Renal cortical epithelial cell (primary cell): Measurements from ENCODE around the gene KCNQ1. TPM values are rescaled to one million over a fixed set of nuclear protein-coding genes. Genes with fewer than 3 reads are reported as not detected.

Experiments used
- DNase-seq: peaks from one replicate; pipeline ENCODE4 v3.0.0-alpha.2; 2011; ENCODE audit warnings: low read depth
- total RNA-seq: library from RNA; depleted of rRNA; stranded (reverse); fragments of >200 nt; gene quantifications from 2 replicates; pipeline ENCODE4 v1.2.3, GENCODE V29; 2014

The KCNQ1 gene
- total RNA-seq, 1 donor from 2014 or later, result 1.1 TPM

- DNase-seq, result no peak
Measured at GRCh38 chr11:2747248-2748027, 302.6 kb downstream of the KCNQ1 start.

DNA sequence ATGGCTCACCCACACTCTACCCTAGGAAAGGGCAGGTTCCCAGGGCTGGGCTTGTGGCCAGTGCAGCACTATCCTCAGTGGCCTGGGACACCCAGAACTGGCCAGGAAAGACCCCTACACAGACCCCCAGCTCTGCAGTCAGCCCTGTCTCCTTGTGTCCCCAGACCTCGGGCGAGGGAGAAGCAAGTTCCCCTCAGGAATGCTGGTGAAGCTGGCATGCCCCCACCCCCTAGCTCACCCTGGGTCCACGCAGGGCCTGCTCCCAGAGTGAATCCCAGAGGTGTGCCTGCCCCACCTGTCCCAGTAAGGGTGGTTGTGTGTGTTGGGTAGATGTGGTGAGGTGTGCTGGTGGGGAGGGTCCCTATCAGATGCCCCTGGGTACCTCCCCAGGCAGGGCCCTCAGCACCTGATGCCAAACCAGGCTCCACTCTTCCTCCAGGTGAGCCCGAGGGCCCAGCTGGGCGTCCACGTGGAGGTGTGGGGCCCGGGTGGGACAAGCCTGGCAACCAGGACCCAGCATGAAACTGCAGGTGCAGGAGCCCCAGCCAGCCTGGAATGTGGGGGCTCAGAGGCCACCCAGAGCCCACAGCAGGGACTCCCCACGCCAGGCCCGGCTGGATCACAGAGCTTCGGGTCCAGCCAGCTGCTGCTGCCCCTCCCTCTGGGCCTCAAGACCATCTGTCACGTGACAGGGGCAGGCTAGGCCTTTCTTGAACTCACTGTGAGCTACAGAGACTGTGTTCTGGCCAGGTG, 303.4 kb downstream of the KCNQ1 start:
- no peak for DNase-seq

GRCh38 chr11:2748814-2749554, 304.2 kb downstream of the KCNQ1 start:
- no peak for DNase-seq

GRCh38 chr11:2750101-2750681, 305.4 kb downstream of the KCNQ1 start:
- no peak for DNase-seq

DNA sequence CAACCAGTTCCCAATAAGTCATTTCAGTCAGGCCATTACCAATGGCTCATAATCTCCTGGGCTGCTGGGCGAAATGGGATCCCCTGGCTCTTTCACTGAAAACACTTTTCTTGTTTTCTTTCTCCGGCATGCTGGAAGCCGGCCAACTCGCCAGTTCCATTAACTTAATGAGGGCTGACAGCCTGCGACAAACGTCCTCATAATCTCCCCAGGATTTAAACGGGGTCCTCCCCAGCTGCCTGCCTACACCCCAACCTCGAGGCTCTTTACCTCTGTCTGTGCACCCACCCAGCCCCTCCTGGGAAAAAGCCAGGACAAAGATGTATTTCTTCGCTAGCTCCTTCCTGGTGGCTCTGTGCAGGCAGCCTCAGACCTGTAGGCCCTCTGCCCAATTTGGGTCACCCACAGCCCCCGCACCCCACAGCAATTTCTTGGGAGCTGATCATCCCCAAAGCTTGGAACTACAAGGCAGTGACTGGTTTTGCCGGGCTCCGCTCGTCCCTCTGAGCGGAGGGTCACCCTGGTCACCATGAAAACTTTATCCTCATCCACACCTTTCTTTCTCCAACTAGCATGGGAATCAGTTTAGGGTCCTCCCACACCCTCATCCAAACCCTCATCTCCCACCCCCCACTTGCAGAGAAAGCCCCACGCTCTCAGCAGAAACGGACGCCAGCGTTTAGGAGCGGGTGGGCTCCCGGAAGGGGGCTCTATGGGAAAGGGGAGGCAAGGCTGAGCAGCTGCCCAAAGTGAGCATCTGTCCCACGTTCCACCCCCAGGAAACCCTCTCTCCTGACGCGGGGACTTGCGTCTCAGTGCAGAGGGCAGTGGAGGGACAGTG, 306.1 kb downstream of the KCNQ1 start:
- peak; percentile 32 for DNase-seq

- DNase-seq, result no peak
Measured at GRCh38 chr11:2751523-2752203, 306.9 kb downstream of the KCNQ1 start.

GRCh38 chr11:2752204-2752770, 307.5 kb downstream of the KCNQ1 start:
- DNase-seq, result peak; percentile 92

DNA sequence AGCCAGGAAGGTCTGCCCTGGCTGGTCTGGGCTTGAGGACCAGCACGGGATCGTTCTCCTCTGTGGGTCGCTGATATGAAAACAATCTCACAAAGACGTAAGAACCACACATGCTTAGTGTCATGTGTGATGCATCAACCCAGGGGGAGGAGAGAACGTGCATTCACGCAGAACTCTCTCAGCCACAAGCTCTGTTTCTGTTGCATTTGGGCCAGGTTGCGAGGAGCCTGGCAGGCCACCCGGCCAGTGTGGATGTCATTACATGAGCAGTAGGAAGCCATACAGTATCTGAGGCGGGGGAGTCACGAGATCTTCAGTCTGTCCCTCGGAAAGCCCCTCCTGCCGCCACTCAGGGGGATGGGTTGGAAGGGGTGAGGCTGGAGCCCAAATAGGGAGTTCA, 308.1 kb downstream of the KCNQ1 start:
- peak; percentile 66 for DNase-seq

GRCh38 chr11:2754008-2754407, 309.2 kb downstream of the KCNQ1 start:
- DNase-seq, result no peak

GRCh38 chr11:2755071-2755470, 310.3 kb downstream of the KCNQ1 start:
- no peak for DNase-seq

- no peak for DNase-seq
Measured at GRCh38 chr11:2758751-2759150, 313.9 kb downstream of the KCNQ1 start.

DNA sequence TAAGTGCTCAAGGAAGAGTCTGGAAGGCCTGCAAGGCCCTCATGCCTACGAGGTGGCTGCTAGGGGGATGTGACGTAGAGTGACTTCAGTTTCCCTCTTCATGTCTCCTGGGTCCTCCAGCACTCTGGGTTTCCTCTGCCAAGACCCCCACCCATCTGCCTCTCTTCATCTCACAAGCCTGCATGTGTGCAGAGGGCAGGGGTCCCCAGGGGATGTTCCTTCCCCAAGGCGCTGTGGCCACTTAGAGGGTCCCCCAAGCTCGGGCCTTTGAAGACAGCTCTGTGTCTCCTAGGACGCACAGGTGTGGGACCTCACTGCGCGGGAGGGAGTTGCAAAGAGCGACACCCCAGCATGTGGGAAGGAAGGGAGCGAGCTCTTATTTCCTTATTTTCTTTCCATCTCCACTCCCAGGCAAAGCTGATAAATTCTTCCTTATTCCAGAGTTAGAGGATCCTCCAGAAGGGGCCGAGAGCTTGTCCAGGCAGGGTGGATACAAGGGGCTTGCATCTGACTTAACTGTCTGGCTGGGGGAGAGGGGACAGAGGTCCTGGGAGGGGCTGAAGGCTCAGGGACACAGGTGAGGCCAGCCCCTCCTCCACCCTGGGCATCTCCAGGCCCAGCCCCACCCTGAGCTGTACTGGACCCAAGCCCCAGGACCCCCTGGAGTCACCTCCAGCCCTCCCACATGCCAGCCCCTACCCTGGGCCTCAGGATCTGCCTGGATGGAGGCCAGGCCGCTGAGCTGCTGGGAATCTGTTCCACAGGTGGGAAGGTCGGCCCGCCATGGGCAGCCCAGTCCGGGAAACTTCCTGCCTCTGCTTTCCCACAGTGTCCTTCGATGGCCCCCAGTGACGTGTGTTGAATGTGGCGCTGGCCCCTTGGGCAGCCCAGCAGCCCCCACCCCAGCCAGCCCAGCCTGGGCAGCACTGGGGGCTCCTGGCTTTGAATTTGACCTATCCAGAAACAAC, 314.7 kb downstream of the KCNQ1 start:
- peak; percentile 76 for DNase-seq

GRCh38 chr11:2760196-2760871, 315.5 kb downstream of the KCNQ1 start:
- DNase-seq, result peak; percentile 86

- DNase-seq, result no peak
Measured at GRCh38 chr11:2761131-2762030, 316.6 kb downstream of the KCNQ1 start.

GRCh38 chr11:2762031-2762380, 317.2 kb downstream of the KCNQ1 start:
- DNase-seq, result no peak

GRCh38 chr11:2762451-2762850, 317.6 kb downstream of the KCNQ1 start:
- DNase-seq, result no peak

DNA sequence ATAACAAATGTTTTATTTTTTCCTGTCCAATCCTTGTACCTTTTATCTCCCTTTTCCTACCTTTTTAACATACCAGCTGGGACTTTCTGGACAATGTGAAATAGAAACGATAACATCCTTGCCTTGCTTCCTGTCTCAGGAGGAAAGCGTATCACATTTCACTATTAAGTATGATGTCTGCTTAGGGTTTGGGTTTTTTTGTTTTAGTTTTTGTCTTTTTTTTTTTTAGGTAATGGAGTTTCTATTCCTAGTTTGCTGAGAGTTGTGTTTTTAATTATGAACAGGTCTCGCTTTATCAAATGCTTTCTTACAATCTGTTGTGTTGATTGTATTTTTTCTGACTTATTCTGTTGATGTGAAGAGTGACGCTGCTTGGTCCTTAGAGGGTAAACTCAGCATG, 319.2 kb downstream of the KCNQ1 start:
- no peak for DNase-seq

DNA sequence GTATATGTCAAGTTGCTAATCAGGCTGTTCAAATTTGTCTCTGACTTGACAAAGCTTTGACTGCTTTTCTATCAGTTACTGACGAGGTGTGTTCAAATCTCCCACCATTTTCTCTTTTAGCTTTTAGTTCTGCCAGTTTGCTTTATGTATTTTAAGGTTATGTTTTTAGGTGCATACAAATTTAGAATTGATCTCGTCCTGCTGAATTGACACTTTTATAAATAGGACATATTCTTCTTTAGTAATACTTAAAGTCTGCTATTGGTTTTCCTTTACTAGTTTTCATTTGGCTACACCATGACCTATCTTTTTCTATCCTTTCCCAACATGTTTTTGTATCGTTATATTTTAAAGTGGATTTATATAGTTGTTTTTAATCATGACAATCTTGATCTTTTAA, 320.7 kb downstream of the KCNQ1 start:
- no peak for DNase-seq
